ENCODE data around the gene NUDT5.

DNA sequence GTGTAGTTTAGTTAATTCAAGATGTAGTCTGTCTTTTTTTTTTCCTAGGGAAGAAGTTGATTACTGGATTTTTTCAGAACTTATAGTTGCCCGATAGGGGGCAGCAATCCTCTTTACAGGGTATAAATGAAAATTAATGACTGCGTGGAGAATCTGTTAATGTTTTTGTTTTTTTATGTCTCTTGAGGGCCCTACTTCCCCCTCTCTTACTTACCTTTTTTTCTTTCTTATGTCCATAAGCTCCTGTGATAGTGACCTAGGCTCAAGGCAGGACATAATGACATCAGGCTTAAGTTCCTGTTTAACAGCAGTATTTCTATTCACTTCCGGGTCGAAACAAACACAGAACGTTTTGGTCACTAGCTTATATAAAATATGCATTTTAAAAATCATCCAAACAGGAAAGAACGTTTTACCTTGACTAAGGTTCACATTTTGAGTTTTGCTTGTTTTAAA lies 19.1 kb upstream of the NUDT5 start:
- TF ChIP-seq, protein P1, sequence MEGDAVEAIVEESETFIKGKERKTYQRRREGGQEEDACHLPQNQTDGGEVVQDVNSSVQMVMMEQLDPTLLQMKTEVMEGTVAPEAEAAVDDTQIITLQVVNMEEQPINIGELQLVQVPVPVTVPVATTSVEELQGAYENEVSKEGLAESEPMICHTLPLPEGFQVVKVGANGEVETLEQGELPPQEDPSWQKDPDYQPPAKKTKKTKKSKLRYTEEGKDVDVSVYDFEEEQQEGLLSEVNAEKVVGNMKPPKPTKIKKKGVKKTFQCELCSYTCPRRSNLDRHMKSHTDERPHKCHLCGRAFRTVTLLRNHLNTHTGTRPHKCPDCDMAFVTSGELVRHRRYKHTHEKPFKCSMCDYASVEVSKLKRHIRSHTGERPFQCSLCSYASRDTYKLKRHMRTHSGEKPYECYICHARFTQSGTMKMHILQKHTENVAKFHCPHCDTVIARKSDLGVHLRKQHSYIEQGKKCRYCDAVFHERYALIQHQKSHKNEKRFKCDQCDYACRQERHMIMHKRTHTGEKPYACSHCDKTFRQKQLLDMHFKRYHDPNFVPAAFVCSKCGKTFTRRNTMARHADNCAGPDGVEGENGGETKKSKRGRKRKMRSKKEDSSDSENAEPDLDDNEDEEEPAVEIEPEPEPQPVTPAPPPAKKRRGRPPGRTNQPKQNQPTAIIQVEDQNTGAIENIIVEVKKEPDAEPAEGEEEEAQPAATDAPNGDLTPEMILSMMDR (IDR thresholded peaks at IDR 0.05), result peak; percentile 27 to 68 (median 50)
- no peak for TF ChIP-seq POLR2AphosphoS5 (IDR thresholded peaks at IDR 0.05)
